ENCODE results near the gene FRMD4A. TPM values are rescaled to one million over a fixed set of nuclear protein-coding genes. Genes with fewer than 3 reads are reported as not detected.

FRMD4A gene
- total RNA-seq, 1 experiment from 2014 or later: 18.3 TPM

DNA sequence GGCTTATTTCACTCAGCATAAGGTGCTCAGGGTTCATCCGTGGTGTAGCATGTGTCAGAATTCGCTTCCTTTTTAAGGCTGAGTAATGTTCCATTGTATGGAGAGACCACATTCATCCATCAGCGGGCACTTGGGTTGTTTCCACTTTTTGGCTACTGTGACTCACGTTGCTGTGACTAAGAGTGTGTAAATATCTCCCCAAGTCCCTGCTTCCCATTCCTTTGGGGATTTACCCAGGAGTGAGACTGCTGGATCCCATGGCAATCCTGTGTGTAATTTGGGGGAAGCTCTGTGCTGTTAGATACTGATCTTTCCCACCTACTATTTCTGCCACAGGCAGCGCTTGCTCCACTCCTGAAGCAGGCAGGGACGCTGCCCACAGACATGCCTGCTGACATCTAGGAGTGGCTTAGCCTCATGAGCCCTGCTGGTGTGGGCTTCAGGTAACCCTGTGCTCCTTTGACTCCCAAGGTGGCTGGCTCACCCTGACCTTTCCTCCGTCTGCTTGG lies 346.0 kb downstream of the FRMD4A start:
- Histone ChIP-seq H3K4me2 (peak overlapping the region; percentile 49), H3K79me2 (ENCODE audit: low read depth) (no peaks in the 10 kb centered on the region), H4K20me1 (ENCODE audit: insufficient read depth) (no peaks in the 10 kb centered on the region), H3K9me3 (ENCODE audit: insufficient read depth, low read depth) (no peaks in the 10 kb centered on the region), H3K27me3 (ENCODE audit: insufficient read depth, low read depth) (no peaks in the 10 kb centered on the region), H3K4me3 (no peak overlapping the region), H3K4me1 (replicated peaks; ENCODE audit: insufficient read depth) (peaks cover 31% of the 10 kb centered on the region), H3K9me2 (ENCODE audit: insufficient read depth) (no peaks in the 10 kb centered on the region), H3K27ac (peak overlapping the region; percentile 85), H3F3A (ENCODE audit: insufficient read depth, low read depth) (peaks cover 22% of the 10 kb centered on the region), H2AFZ (peak overlapping the region; percentile 70; the same call in 1 of the 2 replicates), H3K36me3 (ENCODE audit: low read depth) (no peaks in the 10 kb centered on the region)
- ChIA-PET POLR2A (ENCODE audit: unreplicated experiment) (no interaction called here), CTCF (no interaction called here)
- DNase-seq: peak; percentile 17 to 74
- TF ChIP-seq EZH2 (IDR thresholded peaks at IDR 0.05; ENCODE audit: low read depth): no peak
- TF ChIP-seq, protein P1, sequence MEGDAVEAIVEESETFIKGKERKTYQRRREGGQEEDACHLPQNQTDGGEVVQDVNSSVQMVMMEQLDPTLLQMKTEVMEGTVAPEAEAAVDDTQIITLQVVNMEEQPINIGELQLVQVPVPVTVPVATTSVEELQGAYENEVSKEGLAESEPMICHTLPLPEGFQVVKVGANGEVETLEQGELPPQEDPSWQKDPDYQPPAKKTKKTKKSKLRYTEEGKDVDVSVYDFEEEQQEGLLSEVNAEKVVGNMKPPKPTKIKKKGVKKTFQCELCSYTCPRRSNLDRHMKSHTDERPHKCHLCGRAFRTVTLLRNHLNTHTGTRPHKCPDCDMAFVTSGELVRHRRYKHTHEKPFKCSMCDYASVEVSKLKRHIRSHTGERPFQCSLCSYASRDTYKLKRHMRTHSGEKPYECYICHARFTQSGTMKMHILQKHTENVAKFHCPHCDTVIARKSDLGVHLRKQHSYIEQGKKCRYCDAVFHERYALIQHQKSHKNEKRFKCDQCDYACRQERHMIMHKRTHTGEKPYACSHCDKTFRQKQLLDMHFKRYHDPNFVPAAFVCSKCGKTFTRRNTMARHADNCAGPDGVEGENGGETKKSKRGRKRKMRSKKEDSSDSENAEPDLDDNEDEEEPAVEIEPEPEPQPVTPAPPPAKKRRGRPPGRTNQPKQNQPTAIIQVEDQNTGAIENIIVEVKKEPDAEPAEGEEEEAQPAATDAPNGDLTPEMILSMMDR (conservative IDR thresholded peaks at IDR 0.05): no peak
- BruUV-seq (replicated peaks): no TSS peak
- intact Hi-C loops (cut with micrococcal nuclease; ENCODE audit: unreplicated experiment): no loop called here

DNA sequence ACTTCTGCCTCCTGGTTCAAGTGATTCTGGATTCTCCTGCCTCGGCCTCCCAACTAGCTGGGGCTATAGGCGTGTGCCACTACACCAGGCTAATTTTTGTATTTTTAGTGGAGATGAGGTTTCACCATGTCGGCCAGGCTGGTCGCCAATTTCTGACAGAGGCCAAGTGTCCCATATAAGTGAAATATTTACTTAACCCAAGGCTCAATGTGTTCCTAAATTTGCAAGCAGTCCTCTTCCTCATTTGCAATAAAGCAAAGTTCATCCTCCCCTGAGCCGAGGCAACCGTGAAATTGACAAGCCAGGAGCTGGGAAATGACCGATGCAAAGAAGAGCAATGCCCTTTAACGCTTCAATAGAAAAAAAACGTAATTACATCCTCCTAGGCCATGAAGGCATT lies 347.7 kb downstream of the FRMD4A start:
- no TSS peak for BruUV-seq (replicated peaks)
- H3K9me2 ChIP-seq (ENCODE audit: insufficient read depth): no peaks in the 10 kb centered on the region

DNA sequence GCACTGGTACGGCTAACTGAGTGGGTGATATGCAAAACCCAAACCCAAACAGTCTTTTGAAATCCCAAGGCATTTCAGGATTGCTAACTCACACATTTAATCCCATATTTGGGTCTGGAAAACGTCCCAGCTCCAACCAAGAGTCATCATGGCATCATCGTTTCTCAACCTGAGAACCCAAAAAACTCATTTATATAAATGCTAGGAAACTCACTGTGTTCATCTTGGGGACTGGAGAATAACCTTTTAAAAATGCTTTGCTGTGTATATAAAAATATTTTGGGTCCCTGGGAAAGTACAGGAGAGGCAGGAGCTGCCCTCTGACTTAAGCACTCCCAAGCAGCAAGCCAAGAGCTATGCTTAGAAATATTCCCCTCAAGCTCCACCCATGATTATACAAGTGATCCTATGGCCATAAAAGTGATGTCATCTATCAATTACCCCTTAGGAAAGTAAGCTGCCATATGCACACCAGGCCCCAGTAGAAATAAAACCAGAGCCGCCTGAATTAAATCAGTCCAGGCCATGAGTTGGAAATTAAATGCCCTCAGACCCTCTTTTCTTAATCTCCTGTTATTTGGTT lies 352.1 kb downstream of the FRMD4A start:
- CTCF ChIA-PET: no interaction called here
- Histone ChIP-seq H3F3A (ENCODE audit: insufficient read depth, low read depth) (no peaks in the 10 kb centered on the region), H3K4me3 (no peak overlapping the region), H3K27ac (no peak overlapping the region), H3K9me3 (ENCODE audit: insufficient read depth, low read depth) (no peaks in the 10 kb centered on the region), H3K9me2 (ENCODE audit: insufficient read depth) (no peaks in the 10 kb centered on the region), H2AFZ (no peak overlapping the region), H3K36me3 (ENCODE audit: low read depth) (no peaks in the 10 kb centered on the region), H3K4me2 (no peak overlapping the region), H3K79me2 (ENCODE audit: low read depth) (no peaks in the 10 kb centered on the region), H3K4me1 (replicated peaks; ENCODE audit: insufficient read depth) (no peaks in the 10 kb centered on the region), H3K27me3 (ENCODE audit: insufficient read depth, low read depth) (no peaks in the 10 kb centered on the region), H4K20me1 (ENCODE audit: insufficient read depth) (no peaks in the 10 kb centered on the region)
- no peak for DNase-seq
- POLR2A ChIA-PET (ENCODE audit: unreplicated experiment): no interaction called here
- BruUV-seq (replicated peaks): no TSS peak
- intact Hi-C loops (cut with micrococcal nuclease; ENCODE audit: unreplicated experiment): no loop called here
- TF ChIP-seq EZH2 (IDR thresholded peaks at IDR 0.05; ENCODE audit: low read depth): no peak
- TF ChIP-seq, protein P1 (conservative IDR thresholded peaks at IDR 0.05): no peak

More for the DNA sequence above, 347.7 kb downstream of the FRMD4A start:
- peaks cover 26% of the 10 kb centered on the region for H3K4me1 ChIP-seq (replicated peaks; ENCODE audit: insufficient read depth)
- no peaks in the 10 kb centered on the region for H3K79me2 ChIP-seq (ENCODE audit: low read depth)
- ChIA-PET CTCF (interaction anchor here (0.7 kb wide), 1 partner anchor 16 kb away, joined by 3 read pairs; no protein-coding TSS in a partner anchor), POLR2A (ENCODE audit: unreplicated experiment) (no interaction called here)
- no peaks in the 10 kb centered on the region for H3K27me3 ChIP-seq (ENCODE audit: insufficient read depth, low read depth)
- intact Hi-C loops (cut with micrococcal nuclease; ENCODE audit: unreplicated experiment): no loop called here
- H2AFZ ChIP-seq: no peak overlapping the region
- TF ChIP-seq, protein P1 (conservative IDR thresholded peaks at IDR 0.05): no peak
- TF ChIP-seq EZH2 (IDR thresholded peaks at IDR 0.05; ENCODE audit: low read depth): no peak
- H3F3A ChIP-seq (ENCODE audit: insufficient read depth, low read depth): peaks cover 20% of the 10 kb centered on the region
- no peak for DNase-seq
- H3K4me3 ChIP-seq: no peak overlapping the region
- H3K9me3 ChIP-seq (ENCODE audit: insufficient read depth, low read depth): no peaks in the 10 kb centered on the region
- H3K36me3 ChIP-seq (ENCODE audit: low read depth): no peaks in the 10 kb centered on the region
- no peak overlapping the region for H3K4me2 ChIP-seq
- H3K27ac ChIP-seq: no peak overlapping the region
- no peaks in the 10 kb centered on the region for H4K20me1 ChIP-seq (ENCODE audit: insufficient read depth)
